Stimulated activated CD4-positive, alpha-beta T cell treated with anti-CD3 and anti-CD28 coated beads, TNF-alpha, amount 100 ng/mL, for 48 hours (primary cell): Measurements from ENCODE around the gene TRIM68.

Experiments
- DNase-seq, 3 donors: peaks; one replicate each; pipeline ENCODE4 v3.0.0-alpha.2; 2020; ENCODE audit warnings: low read depth in 3 of 3

Gene TRIM68, protein sequence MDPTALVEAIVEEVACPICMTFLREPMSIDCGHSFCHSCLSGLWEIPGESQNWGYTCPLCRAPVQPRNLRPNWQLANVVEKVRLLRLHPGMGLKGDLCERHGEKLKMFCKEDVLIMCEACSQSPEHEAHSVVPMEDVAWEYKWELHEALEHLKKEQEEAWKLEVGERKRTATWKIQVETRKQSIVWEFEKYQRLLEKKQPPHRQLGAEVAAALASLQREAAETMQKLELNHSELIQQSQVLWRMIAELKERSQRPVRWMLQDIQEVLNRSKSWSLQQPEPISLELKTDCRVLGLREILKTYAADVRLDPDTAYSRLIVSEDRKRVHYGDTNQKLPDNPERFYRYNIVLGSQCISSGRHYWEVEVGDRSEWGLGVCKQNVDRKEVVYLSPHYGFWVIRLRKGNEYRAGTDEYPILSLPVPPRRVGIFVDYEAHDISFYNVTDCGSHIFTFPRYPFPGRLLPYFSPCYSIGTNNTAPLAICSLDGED

DNA sequence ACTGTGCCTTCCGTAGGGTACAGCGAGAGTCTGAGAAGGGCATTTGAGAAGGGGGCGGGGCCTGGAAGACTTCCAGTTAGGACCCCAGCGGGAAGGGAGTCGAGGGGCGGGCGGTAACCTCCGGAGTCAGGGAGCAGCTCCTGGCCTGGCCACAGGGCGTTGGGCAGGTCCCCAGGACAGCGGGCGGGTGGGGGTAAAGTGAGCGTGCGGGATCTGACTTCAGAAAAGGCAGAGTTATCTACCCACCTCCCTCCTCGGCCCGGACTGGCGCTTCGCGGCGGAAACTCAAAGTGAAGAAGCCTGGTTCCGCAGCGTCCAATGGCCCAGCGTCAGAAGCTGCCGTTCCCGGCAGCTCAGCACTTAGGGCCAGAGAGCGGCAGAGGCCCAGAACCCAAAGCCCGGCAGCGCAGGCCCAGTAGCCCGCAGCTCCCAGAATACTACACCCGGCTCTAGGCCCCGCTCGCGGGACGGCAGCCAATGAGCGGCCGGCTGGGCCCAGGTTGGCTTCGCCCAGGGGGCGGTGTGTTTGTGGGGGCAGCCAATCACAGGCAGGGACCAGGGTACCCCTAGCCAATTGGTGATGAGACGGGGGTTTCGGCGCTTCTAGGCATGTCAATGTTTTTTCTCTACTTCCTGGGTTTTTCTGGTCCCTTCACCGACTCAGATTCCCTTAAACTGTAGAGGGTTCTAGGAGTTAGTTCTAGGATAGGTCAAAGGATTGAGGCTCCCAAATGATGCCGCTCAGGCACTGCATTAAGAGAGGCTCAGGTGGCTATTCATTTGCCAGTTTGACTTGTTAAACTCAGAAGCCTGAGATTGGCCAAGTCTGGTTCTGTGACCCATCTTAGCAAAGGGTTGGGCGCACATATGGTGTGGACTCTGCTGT lies at the start of gene TRIM68:
Gene TRIM68, minus strand, starts transcription at position 451 of the 886 bp plus-strand sequence. CDS start 2,727 bp downstream, outside the sequence.
- peak; percentile 86 to 90 (median 90) for DNase-seq

DNA sequence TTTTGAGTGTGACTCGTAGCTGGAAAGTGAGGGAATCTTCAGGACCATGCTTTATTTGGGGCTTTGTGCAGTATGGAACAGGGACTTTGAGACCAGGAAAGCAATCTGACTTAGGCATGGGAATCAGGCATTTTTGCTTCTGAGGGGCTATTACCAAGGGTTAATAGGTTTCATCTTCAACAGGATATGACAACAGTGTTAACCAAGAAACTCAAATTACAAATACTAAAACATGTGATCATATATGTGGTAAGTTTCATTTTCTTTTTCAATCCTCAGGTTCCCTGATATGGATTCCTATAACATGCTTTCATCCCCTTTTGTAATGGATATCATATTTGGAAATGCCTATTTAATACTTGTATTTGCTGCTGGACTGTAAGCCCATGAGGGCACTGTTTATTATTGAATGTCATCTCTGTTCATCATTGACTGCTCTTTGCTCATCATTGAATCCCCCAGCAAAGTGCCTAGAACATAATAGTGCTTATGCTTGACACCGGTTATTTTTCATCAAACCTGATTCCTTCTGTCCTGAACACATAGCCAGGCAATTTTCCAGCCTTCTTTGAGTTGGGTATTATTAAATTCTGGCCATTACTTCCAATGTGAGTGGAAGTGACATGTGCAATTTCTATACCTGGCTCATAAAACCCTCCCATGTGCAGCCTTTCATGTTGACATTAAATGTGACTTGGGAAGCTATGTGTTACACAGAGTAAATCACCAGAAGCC lies 46.8 kb upstream of the TRIM68 start:
- DNase-seq: no peak

DNA sequence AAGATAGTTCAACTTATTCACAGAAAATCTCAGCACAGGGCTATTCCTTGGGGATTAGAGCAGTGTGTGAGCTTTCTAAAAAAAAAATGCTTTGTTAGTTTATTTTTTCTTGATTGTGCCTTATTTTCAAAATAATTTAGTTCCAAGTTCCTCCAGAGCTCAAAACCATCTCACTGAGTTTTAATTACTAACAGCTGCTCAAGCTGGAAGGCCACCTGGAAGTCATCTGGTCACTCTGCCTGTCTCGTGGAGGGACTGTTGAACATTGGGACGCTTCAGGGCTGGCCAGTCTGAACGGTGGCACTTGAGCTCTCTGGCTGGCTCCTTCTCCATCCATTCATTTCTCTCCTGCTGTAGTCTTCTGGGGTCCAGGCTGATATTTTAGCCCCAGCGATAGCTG lies 39.7 kb upstream of the TRIM68 start:
- DNase-seq: no peak

DNA sequence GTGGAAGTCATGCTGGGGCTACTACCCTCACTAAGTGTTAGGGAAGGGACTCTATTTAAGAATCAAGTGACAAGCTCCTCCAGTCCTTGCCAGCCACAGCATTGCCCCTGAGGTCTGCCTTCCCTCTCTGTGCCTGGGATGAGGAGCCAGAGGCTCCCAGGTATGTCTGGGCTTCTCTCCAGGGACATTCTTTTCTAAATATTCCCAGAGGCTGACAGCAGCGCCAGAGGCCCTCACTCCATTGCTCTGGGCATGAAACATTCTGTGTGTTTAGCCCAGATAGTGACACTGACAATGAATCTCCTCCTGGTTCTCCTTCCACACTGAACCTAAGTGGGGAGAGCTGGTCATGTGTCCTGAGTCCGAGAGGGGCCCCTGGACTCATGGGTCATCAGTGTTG lies 37.9 kb upstream of the TRIM68 start:
- DNase-seq: no peak

DNA sequence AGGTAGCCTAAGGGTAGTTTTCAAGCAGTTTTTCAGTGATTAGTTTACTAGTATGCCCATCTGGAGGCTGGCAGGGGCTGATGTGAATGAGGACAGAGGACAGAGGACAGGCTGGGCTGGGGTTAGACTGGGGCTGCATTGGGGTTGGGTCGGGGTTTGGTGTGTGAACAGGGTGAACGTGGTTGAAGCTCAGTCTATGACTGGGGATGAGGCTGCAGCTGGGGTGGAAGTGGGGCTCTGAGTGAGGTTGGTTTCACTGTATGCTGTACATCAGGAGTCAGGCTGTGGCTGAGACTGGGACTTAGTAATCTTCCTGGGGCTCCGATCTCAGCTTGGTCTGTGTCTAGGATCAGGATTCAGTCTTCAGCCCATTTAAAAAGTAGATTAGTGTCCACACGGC lies 36.2 kb upstream of the TRIM68 start:
- no peak for DNase-seq

DNA sequence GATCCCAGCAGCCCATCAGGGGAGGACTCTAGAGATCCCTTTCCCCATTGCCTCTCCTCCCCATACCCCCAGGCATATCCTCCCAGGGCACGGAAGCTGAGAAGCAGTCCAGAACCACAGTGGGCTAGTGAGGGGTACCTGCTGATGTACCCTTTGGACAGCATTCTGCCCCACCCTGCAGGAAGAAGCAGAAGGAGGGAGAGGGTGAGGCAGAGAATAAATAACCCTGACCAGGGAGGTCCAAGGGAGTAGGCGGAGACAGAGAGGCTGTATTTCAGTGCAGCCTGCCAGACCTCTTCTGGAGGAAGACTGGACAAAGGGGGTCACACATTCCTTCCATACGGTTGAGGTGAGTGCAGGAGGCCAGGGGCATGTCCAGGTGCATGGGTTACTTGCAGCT lies 35.7 kb upstream of the TRIM68 start, which contains the start of gene OR51E1:
Gene OR51E1, plus strand, starts transcription at position 301 of the 400 bp plus-strand sequence. CDS start 8,545 bp downstream, outside the sequence.
- no peak for DNase-seq

DNA sequence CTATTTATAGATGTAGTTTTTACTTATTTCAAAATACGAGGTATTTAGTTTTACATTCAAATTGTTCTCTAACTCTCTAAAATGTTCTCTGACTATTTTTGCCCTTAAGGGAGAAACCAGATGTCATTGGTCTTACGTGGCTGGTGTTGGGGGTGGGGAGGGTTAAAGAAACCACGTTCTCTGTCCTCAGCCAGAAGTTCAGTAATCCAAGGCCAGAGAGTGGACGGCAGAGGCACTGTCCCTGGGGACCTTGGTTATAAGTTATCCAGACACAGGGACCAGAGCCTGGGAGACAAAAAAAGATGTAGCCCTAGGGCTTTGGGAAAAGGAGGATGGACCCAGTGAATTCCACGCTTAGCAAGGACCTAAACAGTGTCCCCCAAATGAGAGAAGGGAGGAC lies 35.0 kb upstream of the TRIM68 start:
- DNase-seq: no peak

DNA sequence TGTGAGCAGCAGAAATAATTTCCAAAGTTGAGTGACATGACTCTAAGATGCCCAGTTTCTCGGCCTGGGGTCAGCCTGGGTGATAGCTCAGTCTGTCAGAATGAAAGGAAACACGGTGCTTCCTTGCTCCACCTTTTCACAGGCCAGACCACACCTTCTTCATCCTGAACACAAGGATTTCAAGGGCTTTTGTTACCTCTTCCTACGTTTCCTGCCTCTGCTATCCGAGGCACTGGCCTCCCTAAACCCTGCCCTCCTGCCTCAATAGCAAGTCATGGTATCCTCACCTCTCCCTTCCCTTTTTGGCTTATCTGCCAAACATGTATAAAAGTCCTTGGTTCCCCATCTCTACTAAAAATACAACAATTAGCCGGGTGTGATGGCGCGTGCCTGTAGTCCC lies 34.0 kb upstream of the TRIM68 start:
- no peak for DNase-seq

DNA sequence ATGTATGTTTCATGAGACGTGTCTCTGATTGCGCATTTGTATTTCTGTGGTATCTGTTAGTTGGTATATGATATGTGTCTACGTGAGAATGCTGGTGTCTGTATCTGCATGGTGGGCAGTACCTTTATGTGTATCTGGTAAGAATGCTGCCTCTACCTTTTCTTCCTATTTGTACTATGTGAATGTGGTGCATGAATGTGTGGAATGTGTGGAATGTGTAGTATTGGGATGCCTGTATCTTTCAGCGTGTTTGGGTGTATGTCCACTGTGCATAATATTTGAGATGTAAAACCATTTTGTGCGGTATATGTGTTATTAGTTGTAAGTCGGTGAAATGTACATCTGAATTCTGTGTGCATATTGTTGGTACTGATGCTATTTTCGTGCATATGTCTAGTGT lies 33.5 kb upstream of the TRIM68 start:
- DNase-seq: no peak

DNA sequence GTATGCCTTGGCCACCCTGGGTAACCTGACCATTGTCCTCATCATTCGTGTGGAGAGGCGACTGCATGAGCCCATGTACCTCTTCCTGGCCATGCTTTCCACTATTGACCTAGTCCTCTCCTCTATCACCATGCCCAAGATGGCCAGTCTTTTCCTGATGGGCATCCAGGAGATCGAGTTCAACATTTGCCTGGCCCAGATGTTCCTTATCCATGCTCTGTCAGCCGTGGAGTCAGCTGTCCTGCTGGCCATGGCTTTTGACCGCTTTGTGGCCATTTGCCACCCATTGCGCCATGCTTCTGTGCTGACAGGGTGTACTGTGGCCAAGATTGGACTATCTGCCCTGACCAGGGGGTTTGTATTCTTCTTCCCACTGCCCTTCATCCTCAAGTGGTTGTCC lies 31.9 kb upstream of the TRIM68 start:
- no peak for DNase-seq

DNA sequence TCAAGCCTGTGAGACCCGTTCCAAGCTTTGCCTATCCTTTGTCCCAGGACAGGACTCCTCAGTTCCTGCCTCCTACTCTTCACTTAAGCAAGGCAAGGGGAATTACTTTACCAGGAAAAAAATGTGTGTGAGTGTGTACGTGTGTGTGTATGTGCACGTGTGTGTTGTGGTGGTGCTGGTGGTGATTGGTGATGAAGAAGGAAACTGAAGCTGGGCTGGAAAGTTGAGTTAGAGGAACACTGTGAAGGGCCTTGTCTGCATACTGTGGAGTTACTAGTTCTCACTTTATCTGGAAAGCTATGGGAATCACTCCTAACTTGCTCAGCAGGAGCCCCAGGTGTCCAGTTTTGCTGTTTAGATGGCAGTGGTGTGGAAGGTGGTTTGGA lies 29.6 kb upstream of the TRIM68 start:
- no peak for DNase-seq

DNA sequence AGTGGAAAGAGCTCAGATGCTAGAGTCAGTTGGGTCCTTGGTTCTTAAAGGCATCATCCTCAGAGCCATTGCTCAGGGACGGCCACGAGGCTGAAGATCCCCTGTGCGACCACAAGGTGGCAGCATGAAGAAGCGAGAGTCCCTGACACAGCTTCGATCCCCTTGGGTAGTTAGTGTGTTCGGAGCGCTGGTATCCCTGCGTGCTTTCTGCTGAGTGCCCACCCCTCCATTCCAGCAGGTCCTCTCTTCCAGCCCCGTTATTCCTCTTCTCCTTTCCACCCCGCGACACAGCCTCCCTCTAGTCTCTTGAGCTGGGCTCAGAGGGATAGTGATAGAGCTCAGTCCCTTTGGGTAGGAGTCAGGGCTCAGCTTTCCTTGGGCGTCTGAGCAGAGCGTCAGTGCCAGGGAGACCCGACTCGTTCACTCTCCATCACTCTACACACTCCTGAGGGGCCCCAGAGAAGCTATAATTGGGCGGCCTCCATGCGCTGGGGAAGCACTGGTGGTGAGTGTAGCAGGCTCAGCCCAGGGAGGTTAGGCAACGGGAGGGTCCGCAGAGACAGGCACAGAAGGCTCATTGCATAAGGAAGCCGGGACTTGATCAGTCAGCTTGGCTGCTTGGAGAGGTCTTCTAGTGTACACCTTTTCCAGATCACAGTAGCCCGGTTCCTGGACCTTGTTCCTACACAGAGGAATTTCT lies 29.1 kb upstream of the TRIM68 start, which contains the start of gene OR51D1:
Gene OR51D1, plus strand, starts transcription at position 516 of the 700 bp plus-strand sequence. CDS start 2,314 bp downstream, outside the sequence.
- peak; percentile 47 to 62 (median 52) for DNase-seq

DNA sequence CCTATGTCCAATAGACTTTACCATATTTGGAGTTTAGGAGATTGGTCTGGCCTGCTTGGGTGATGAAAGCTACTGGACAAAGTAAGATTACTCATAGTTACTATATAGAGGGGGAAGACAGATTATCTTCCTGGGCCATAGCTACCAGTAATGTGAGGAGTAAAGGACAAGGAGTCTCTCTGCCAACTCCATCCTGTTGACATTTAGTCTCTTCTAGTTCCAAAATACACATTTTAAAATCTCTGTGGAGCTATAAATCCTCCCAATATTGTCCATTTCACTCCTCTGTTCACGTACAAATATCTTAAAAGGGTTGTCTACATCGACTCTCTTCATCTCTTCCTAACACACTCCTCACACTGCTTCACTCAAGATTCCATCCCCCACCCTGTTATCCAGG lies 28.1 kb upstream of the TRIM68 start:
- no peak for DNase-seq

DNA sequence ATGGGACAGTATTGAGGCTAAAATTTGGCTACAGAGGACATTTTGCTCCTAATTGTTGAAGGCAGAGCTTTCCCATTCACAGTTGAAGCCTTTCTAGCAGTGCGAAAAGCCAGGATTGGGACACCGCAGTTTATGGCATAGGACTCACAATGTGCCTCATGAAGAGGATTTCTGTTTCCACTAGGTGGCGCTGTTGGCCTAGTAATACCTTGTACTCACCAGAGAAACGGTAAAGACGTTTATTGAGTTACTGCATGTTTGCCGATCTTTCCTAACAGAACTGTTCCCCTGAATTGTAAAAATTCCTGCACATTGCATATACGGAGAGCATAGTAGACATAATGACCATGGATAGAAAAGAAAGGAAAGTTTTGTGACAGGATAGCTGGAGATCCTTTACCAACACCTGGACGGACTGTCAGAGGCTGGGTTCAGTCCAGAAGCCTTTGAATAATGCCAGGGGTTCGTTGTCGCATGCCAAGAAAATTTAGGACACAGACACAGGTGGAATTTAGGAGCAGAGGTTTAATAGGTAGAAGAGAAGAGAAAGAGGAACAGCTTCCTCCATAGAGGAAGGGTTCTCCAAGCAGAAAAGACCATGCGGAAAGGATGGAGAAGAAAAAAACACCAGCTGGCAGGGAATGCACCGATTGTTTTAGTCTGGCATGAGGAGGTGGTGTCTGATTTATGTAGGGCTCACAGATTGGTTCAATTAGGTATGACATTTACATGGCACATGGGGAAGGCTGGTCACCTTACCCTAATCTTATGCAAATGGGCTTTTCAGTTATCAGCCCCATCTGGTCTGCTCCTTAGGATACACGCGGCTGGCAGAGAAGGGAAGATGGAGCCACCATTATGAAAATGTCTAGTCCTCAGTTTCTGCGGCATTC lies 18.4 kb upstream of the TRIM68 start:
- DNase-seq: peak; percentile 26 to 62 (median 31)

DNA sequence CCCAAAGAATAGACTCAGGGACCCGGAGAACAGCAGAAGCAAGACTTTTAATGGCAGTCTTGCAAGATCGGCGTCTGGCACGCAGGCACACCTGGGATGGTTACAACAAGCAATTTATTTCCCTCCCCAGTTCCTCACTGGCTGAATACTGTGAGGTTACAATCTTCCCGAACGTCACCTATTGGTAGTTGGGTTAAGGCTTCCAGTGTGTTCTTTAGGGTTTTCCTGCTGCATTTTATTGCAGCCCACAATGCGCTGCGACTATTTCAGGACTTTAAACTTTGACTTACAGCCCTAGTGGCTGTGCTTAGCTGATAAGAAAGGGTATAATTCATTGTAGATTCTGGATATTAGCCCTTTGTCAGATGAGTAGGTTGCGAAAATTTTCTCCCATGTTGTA lies 11.5 kb upstream of the TRIM68 start:
- DNase-seq: no peak

DNA sequence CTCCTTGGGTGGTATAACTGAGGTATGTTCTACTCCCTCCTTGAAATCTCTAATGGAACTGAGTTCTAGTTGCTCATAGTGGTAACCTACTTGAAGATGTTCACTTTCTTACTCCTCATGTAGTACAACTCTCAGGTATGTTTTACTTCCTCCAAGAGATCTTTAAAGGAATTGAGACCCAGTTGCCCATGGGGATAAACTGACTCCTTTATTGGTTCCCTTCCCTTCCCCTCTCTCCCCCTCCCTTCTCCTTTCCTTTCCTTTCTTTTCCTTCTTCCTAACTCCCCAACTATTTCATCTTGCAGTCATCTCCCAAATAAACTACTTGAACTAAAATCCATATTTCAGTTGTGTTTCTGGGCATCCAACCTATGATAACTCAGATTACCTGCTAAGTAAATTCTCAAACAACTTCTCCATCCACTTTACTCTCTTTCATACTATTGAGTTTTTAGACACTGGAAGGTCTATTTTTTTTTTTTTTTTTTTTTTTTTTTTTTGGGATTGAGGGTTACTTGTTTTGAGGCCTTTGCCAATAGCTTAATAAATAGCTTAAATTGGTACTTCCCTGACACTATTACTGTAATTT lies 7.9 kb upstream of the TRIM68 start:
- no peak for DNase-seq

DNA sequence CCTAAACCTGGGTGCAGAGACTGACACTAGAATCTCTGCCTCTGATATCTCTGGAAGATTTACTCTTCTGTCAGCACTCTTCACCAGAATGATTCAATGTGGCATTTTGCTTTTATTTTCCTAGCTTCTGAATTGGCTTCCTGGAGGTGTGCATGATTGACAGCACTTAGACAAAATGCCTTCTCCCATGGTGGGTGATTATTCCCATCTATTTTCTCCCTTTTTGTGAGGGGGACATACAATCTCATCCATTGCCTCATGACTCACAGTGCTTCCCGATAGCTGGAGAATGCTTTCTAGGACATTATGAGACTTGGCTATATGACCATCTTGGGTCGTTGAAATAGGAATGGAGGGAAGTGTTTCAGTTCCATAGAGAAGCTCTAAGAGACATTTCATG lies 4.0 kb upstream of the TRIM68 start:
- no peak for DNase-seq

DNA sequence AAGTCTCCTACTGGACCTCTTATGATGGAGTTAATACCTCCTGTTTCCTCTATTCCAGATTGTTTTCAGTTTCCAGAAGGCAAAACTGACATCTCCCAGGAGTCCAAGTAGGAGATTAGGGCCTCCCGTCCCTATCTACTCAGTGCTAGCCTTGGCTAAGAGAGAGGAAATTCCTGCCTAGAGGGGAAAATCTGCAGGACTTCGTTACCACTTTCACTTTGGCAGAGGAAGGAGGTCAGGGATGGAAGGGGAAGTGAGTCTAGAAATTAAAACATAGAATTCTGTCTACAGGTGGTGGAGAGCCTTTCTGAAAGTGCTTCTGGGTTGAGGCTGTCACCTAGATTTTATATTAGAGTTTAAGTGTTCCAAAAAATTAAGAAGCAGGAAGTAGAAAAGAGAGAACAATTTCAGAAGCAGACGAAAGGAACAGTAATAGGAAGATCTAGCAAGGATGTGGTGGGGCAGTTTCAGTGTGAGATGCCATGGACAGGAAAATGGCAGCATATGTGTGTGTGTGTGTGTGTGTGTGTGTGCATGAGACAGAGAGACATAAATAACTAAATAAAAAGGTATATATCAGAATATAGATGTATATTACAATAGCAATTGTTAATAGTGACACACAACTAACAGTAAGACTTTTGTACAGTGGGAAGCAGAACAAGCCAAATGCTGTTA lies 2.4 kb upstream of the TRIM68 start:
- no peak for DNase-seq

DNA sequence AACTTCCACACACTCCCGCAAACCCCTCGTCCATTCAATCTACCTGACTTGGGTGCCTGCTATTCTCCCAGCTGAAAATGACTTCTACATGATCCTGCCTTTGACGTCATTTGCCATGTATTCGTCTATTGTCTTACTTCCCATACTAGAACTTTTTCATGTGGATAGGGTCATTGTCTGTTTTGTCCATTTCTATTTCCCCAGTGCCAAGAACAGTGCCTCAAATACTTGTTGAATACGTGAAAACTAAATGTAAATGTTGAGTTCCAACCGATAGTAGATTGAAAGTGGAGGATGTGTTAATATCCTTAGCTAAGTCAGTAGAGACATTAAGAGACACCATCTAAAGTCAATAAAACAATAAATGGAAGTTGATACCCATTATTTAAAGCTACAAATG lies 935 bp downstream of the TRIM68 start:
- DNase-seq: no peak
